Stimulated activated CD4-positive, alpha-beta T cell treated with anti-CD3 and anti-CD28 coated beads, TNF-alpha, amount 100 ng/mL, for 24 hours (primary cell): Measurements from ENCODE around the gene CACNA1S.

Experiments used
- DNase-seq, 3 experiments: peaks; one replicate each; pipeline ENCODE4 v3.0.0-alpha.2; 2020; ENCODE audit warnings: low read depth in 3 of 3

Gene CACNA1S

GRCh38 chr1:201013991-201014815 lies 98.0 kb downstream of the CACNA1S start:
- no peak for DNase-seq

- DNase-seq: no peak
Measured at GRCh38 chr1:201013031-201013485, 99.2 kb downstream of the CACNA1S start.

- no peak for DNase-seq
Measured at GRCh38 chr1:201011616-201012015, 100.6 kb downstream of the CACNA1S start.

- no peak for DNase-seq
Measured at GRCh38 chr1:201009962-201010645, 102.1 kb downstream of the CACNA1S start.

- DNase-seq: no peak
Measured at GRCh38 chr1:201008666-201009360, 103.4 kb downstream of the CACNA1S start.

GRCh38 chr1:201007481-201007880 lies 104.7 kb downstream of the CACNA1S start:
- DNase-seq: no peak

GRCh38 chr1:201006450-201006849 lies 105.8 kb downstream of the CACNA1S start:
- no peak for DNase-seq

GRCh38 chr1:201004732-201005131 lies 107.5 kb downstream of the CACNA1S start:
- no peak for DNase-seq

GRCh38 chr1:201004154-201004553 lies 108.1 kb downstream of the CACNA1S start:
- no peak for DNase-seq

- no peak for DNase-seq
Measured at GRCh38 chr1:201002510-201002909, 109.7 kb downstream of the CACNA1S start.

- DNase-seq: no peak
Measured at GRCh38 chr1:201001962-201002361, 110.3 kb downstream of the CACNA1S start.

- no peak for DNase-seq
Measured at GRCh38 chr1:201000391-201000790, 111.8 kb downstream of the CACNA1S start.

- no peak for DNase-seq
Measured at GRCh38 chr1:200999667-201000066, 112.6 kb downstream of the CACNA1S start.

- DNase-seq: no peak
Measured at GRCh38 chr1:200998323-200998722, 113.9 kb downstream of the CACNA1S start.

GRCh38 chr1:200992382-200993048 lies 119.7 kb downstream of the CACNA1S start:
- DNase-seq: no peak

- no peak for DNase-seq
Measured at GRCh38 chr1:200991097-200991614, 121.1 kb downstream of the CACNA1S start.

GRCh38 chr1:200990114-200990513 lies 122.1 kb downstream of the CACNA1S start:
- no peak for DNase-seq
